Spleen (tissue), 7 donors: Measurements from ENCODE around the gene SLC45A3.

ENCODE experiments used
- POLR2A ChIP-seq, 3 donors: fragments of 450-650 bp; IDR thresholded peaks; one replicate each; pipeline ENCODE4 v1.5.1; 2017; ENCODE audit warnings: antibody characterized with exemption in 3 of 3, mild to moderate bottlenecking in 1 of 3
- TF ChIP-seq, protein P1 (sequence below), 11 experiments: fragments of 200-600 bp in 7 of 11; fragments of 450-650 bp in 4 of 11; sonication (generic) in 4 of 11; IDR thresholded peaks in 8 of 11; conservative IDR thresholded peaks in 3 of 11; 1 replicate in 7 of 11; 2 replicates in 4 of 11; pipeline versions ENCODE4 v1.4.0 to v1.8.0; 2016 to 2021; ENCODE audit warnings: antibody characterized with exemption in 11 of 11, inconsistent platforms in 4 of 11, mild to moderate bottlenecking in 1 of 11
- donor health status: DM: no; HTN: no; CAD: no; lungs with moderate emphysema.
- donor health status: DM: no; HTN: no; CAD: no.
- donor health status: DM: no; HTN: no; CAD: no.

DNA sequence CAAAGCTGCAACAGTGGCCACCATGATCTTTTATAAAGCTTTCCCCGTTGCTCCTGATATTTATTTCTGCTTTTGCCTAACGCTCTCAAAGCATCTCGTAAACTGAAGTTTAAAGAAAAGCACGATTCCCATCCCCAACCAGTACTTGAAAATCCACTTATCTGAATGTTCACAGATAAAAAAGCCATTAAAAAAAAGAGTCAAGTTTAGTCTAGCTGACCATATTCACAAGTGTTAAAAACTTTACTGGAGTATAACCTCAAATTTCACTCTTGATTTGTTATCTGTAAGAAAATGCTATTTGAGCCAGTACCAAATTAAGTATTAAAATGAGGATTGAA lies 34.6 kb upstream of the SLC45A3 start:
- TF ChIP-seq, protein P1, sequence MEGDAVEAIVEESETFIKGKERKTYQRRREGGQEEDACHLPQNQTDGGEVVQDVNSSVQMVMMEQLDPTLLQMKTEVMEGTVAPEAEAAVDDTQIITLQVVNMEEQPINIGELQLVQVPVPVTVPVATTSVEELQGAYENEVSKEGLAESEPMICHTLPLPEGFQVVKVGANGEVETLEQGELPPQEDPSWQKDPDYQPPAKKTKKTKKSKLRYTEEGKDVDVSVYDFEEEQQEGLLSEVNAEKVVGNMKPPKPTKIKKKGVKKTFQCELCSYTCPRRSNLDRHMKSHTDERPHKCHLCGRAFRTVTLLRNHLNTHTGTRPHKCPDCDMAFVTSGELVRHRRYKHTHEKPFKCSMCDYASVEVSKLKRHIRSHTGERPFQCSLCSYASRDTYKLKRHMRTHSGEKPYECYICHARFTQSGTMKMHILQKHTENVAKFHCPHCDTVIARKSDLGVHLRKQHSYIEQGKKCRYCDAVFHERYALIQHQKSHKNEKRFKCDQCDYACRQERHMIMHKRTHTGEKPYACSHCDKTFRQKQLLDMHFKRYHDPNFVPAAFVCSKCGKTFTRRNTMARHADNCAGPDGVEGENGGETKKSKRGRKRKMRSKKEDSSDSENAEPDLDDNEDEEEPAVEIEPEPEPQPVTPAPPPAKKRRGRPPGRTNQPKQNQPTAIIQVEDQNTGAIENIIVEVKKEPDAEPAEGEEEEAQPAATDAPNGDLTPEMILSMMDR (IDR thresholded peaks at IDR 0.05 in 8 of 11, conservative IDR thresholded peaks at IDR 0.05 in 3 of 11), result no peak
- no peak for TF ChIP-seq POLR2A (IDR thresholded peaks at IDR 0.05)
